ENCODE data around the gene CD52. TPM values are rescaled to one million over a fixed set of nuclear protein-coding genes. Genes with fewer than 3 reads are reported as not detected.
A peak's percentile ranks its signal among the peaks of the same experiment; 100 is the strongest.

CD52 gene
- total and polyA plus RNA-seq, 10 donors: 206 to 3,726 (median 316) TPM

- WGBS, 5 donors: 85 to 95% (median 90%) methylated on average over 22 of the region's 22 CpGs
- no peaks in the 10 kb centered on the region for H3K9me3 ChIP-seq
- peaks cover 0 to 51% (median 4%) of the 10 kb centered on the region in 6 donors for H3K36me3 ChIP-seq
- no peak overlapping the region for H3K27ac ChIP-seq
- no peak overlapping the region for H3K4me3 ChIP-seq
- TF ChIP-seq POLR2AphosphoS5 (IDR thresholded peaks at IDR 0.05) (no peak), POLR2A (IDR thresholded peaks at IDR 0.05) (no peak), CTCF (IDR thresholded peaks at IDR 0.05 in 8 of 11, conservative IDR thresholded peaks at IDR 0.05 in 3 of 11) (no peak)
- H3K4me1 ChIP-seq: peaks cover 19 to 55% (median 31%) of the 10 kb centered on the region in 6 donors
- DNase-seq: peak; percentile 69
- H3K27me3 ChIP-seq (replicated peaks in 1 of 7): no peaks in the 10 kb centered on the region
- intact Hi-C loops (cut with DNase I; ENCODE audit: low total_unique reads): no loop called here
Observed at GRCh38 chr1:26295194-26296138, 22.3 kb upstream of the CD52 start.

GRCh38 chr1:26296340-26297056 is 21.3 kb upstream of the CD52 start:
- peaks cover 0 to 62% (median 4%) of the 10 kb centered on the region in 6 donors for H3K36me3 ChIP-seq
- 82 to 92% (median 88%) methylated on average over 15 to 16 of the region's 16 CpGs for WGBS, 5 donors
- TF ChIP-seq POLR2A (IDR thresholded peaks at IDR 0.05): no peak
- no peak overlapping the region for H3K4me3 ChIP-seq
- H3K9me3 ChIP-seq: no peaks in the 10 kb centered on the region
- intact Hi-C loops (cut with DNase I; ENCODE audit: low total_unique reads): no loop called here
- peak; percentile 70 for DNase-seq
- H3K27ac ChIP-seq: no peak overlapping the region
- peaks cover 8 to 48% (median 20%) of the 10 kb centered on the region in 6 donors for H3K4me1 ChIP-seq
- no peaks in the 10 kb centered on the region for H3K27me3 ChIP-seq (replicated peaks in 1 of 7)

GRCh38 chr1:26297057-26297790 is 20.5 kb upstream of the CD52 start:
- Histone ChIP-seq H3K4me1 (peaks cover 1 to 40% (median 13%) of the 10 kb centered on the region in 6 donors), H3K36me3 (peaks cover 0 to 63% (median 4%) of the 10 kb centered on the region in 6 donors), H3K27me3 (replicated peaks in 1 of 7) (no peaks in the 10 kb centered on the region), H3K4me3 (no peak overlapping the region), H3K27ac (peak overlapping the region in 1 of 8 donors; percentile 26), H3K9me3 (no peaks in the 10 kb centered on the region)
- no peak for TF ChIP-seq POLR2A (IDR thresholded peaks at IDR 0.05)
- TF ChIP-seq POLR2AphosphoS5 (IDR thresholded peaks at IDR 0.05): no peak
- no peak for TF ChIP-seq CTCF (IDR thresholded peaks at IDR 0.05 in 8 of 11, conservative IDR thresholded peaks at IDR 0.05 in 3 of 11)
- 91 to 100% (median 94%) methylated on average over 5 to 12 of the region's 12 CpGs for WGBS, 5 donors
- intact Hi-C loops (cut with DNase I; ENCODE audit: low total_unique reads): no loop called here
- peak; percentile 57 for DNase-seq

GRCh38 chr1:26297791-26298124 is 20.0 kb upstream of the CD52 start:
- intact Hi-C loops (cut with DNase I; ENCODE audit: low total_unique reads): no loop called here
- Histone ChIP-seq H3K4me1 (peaks cover 0 to 35% (median 8%) of the 10 kb centered on the region in 6 donors), H3K27me3 (replicated peaks in 1 of 7) (no peaks in the 10 kb centered on the region), H3K9me3 (no peaks in the 10 kb centered on the region), H3K4me3 (no peak overlapping the region), H3K27ac (peak overlapping the region in 1 of 8 donors; percentile 26), H3K36me3 (peaks cover 0 to 62% (median 4%) of the 10 kb centered on the region in 6 donors)
- no peak for DNase-seq
- TF ChIP-seq CTCF (IDR thresholded peaks at IDR 0.05 in 8 of 11, conservative IDR thresholded peaks at IDR 0.05 in 3 of 11): no peak
- TF ChIP-seq POLR2A (IDR thresholded peaks at IDR 0.05): no peak
- no peak for TF ChIP-seq POLR2AphosphoS5 (IDR thresholded peaks at IDR 0.05)
- WGBS, 5 donors: 70 to 79% (median 76%) methylated on average over 6 of the region's 6 CpGs

Data from spleen (tissue), 11 donors.